ENCODE measurements around the gene HIVEP3.

- no peak for TF ChIP-seq CTCF (IDR thresholded peaks at IDR 0.05)
- TF ChIP-seq POLR2A (IDR thresholded peaks at IDR 0.05) = no peak
These were observed 277.3 kb downstream of the HIVEP3 start for GRCh38 chr1:41641475-41641814.

Data from body of pancreas (tissue), 4 donors.